IMR-90 (cell line): Measurements from ENCODE around the gene SCAF4. TPM values are rescaled to one million over a fixed set of nuclear protein-coding genes. Genes with fewer than 3 reads are reported as not detected.
A peak's percentile ranks its signal among the peaks of the same experiment; 100 is the strongest.

Source experiments
- ATAC-seq: fragments of 200-7000 bp; cut with Tn5 transposase; 2 replicates; pipeline ENCODE4 v1.9.1; 2020; ENCODE audit warnings: low read depth, mild to moderate bottlenecking, moderate library complexity
- BruUV-seq: library from RNA; stranded (reverse); fragments of 400-500 nt; replicated peaks from 2 replicates; lab custom pipeline; 2021; lab: Mats Ljungman, UMichigan
- CTCF ChIA-PET: fragments of 300-600 bp; formaldehyde crosslinking; extraction: SDS; loops from one replicate; lab custom pipeline; 2021; ENCODE audit warnings: antibody characterized with exemption; lab: Yijun Ruan, JAX
- POLR2A ChIA-PET: fragments of 300-600 bp; sonication (Branson Sonifier 250); formaldehyde crosslinking; loops from one replicate; lab custom pipeline; 2022; ENCODE audit warnings: antibody characterized with exemption; ENCODE audit not compliant: unreplicated experiment; lab: Charles Lee
- DNase-seq: peaks from one replicate; pipeline ENCODE4 v3.0.0; 2013
- H2AFZ ChIP-seq: replicated peaks from 2 replicates; pipeline ENCODE3; 2013; ENCODE audit warnings: low read length, mild to moderate bottlenecking; ENCODE audit not compliant: poor library complexity
- H2AK5ac ChIP-seq: 2 replicates; pipeline ENCODE4 v1.6.1; 2013; ENCODE audit warnings: low read depth, low read length, inconsistent platforms
- H2AK9ac ChIP-seq: replicated peaks from 2 replicates; pipeline ENCODE3; 2013; ENCODE audit warnings: mild to moderate bottlenecking, low read depth, low read length, moderate library complexity; ENCODE audit not compliant: poor library complexity
- H2BK120ac ChIP-seq: 2 replicates; pipeline ENCODE4 v1.6.1; 2013; ENCODE audit warnings: low read depth, low read length, inconsistent platforms
- H2BK15ac ChIP-seq: 3 replicates; pipeline ENCODE4 v1.6.1; 2013; ENCODE audit warnings: low read depth, low read length, inconsistent platforms
- H2BK20ac ChIP-seq: 2 replicates; pipeline ENCODE4 v1.6.1; 2013; ENCODE audit warnings: low read depth, mild to moderate bottlenecking, inconsistent platforms, low read length, moderate library complexity
- H2BK5ac ChIP-seq: 2 replicates; pipeline ENCODE4 v1.6.1; 2013; ENCODE audit warnings: mild to moderate bottlenecking, low read depth, low read length, inconsistent platforms; ENCODE audit not compliant: poor library complexity, severe bottlenecking
- H3K14ac ChIP-seq: replicated peaks from 2 replicates; pipeline ENCODE4 v1.6.1; 2013; ENCODE audit warnings: low read depth, low read length, inconsistent platforms
- H3K18ac ChIP-seq: 2 replicates; pipeline ENCODE4 v1.6.1; 2013; ENCODE audit warnings: low read depth, low read length, control low read depth
- H3K23ac ChIP-seq: 2 replicates; pipeline ENCODE4 v1.6.1; 2013; ENCODE audit warnings: low read depth, low read length, inconsistent platforms
- H3K27ac ChIP-seq: 2 replicates; pipeline ENCODE4 v1.5.1; 2013; ENCODE audit warnings: mild to moderate bottlenecking, control low read depth, low read length; ENCODE audit not compliant: insufficient read depth
- H3K27me3 ChIP-seq: 2 replicates; pipeline ENCODE4 v1.6.1; 2013; ENCODE audit warnings: low read length; ENCODE audit not compliant: control insufficient read depth, insufficient read depth
- H3K36me3 ChIP-seq: 2 replicates; pipeline ENCODE4 v1.6.1; 2013; ENCODE audit warnings: low read length, mixed read lengths; ENCODE audit not compliant: control insufficient read depth, insufficient read depth
- H3K4ac ChIP-seq: 2 replicates; pipeline ENCODE4 v1.6.1; 2013; ENCODE audit warnings: low read depth, low read length, inconsistent platforms
- H3K4me1 ChIP-seq: 2 replicates; pipeline ENCODE4 v1.6.1; 2013; ENCODE audit warnings: low read length, mixed read lengths; ENCODE audit not compliant: control insufficient read depth, insufficient read depth
- H3K4me2 ChIP-seq: 2 replicates; pipeline ENCODE4 v1.6.1; 2013; ENCODE audit warnings: low read depth, mild to moderate bottlenecking, control low read depth, low read length, moderate library complexity
- H3K4me3 ChIP-seq: 2 replicates; pipeline ENCODE4 v1.5.1; 2013; ENCODE audit warnings: low read depth, mild to moderate bottlenecking, control low read depth, low read length, moderate library complexity; ENCODE audit not compliant: insufficient read depth
- H3K56ac ChIP-seq: 2 replicates; pipeline ENCODE4 v1.6.1; 2013; ENCODE audit warnings: low read length, inconsistent platforms; ENCODE audit not compliant: insufficient read depth; ENCODE audit errors: extremely low read depth
- H3K79me1 ChIP-seq, 2 experiments: 2 replicates each; pipeline ENCODE4 v1.6.1; 2013; ENCODE audit warnings: low read length in 2 of 2, inconsistent platforms in 1 of 2, low read depth in 1 of 2
- H3K9ac ChIP-seq: 2 replicates; pipeline ENCODE4 v1.6.1; 2013; ENCODE audit warnings: low read depth, low read length, control low read depth
- H3K9me1 ChIP-seq: 2 replicates; pipeline ENCODE4 v1.6.1; 2013; ENCODE audit warnings: low read length, inconsistent platforms; ENCODE audit not compliant: insufficient read depth
- H3K9me3 ChIP-seq: 2 replicates; pipeline ENCODE4 v1.6.1; 2013; ENCODE audit warnings: low read length; ENCODE audit not compliant: control insufficient read depth, insufficient read depth
- H4K20me1 ChIP-seq: 2 replicates; pipeline ENCODE4 v1.6.1; 2013; ENCODE audit warnings: low read length, inconsistent platforms; ENCODE audit not compliant: insufficient read depth
- H4K5ac ChIP-seq: 2 replicates; pipeline ENCODE4 v1.6.1; 2013; ENCODE audit warnings: mild to moderate bottlenecking, low read depth, low read length, control low read depth
- H4K8ac ChIP-seq, 2 experiments: 2 replicates each; pipeline ENCODE4 v1.6.1; 2013; ENCODE audit warnings: low read depth in 2 of 2, low read length in 2 of 2, control low read depth in 1 of 2, inconsistent platforms in 1 of 2
- H4K91ac ChIP-seq: 2 replicates; pipeline ENCODE4 v1.6.1; 2013; ENCODE audit warnings: low read depth, low read length, inconsistent platforms; ENCODE audit not compliant: insufficient read depth
- FOS ChIP-seq: fragments of 150-350 bp; IDR thresholded peaks from 2 replicates; pipeline ENCODE4 v1.6.1; 2016; ENCODE audit warnings: low read depth, low read length
- MAZ ChIP-seq: IDR thresholded peaks from 2 replicates; pipeline ENCODE4 v1.6.1; 2012; ENCODE audit warnings: low read depth, mild to moderate bottlenecking, low read length, improper control_type of control experiment, moderate library complexity, borderline replicate concordance
- POLR2A ChIP-seq: IDR thresholded peaks from 2 replicates; pipeline ENCODE4 v1.6.1; 2012; ENCODE audit warnings: mild to moderate bottlenecking, low read depth, low read length
- SMC3 ChIP-seq: fragments of 150-350 bp; IDR thresholded peaks from 2 replicates; pipeline ENCODE4 v1.6.1; 2016; ENCODE audit warnings: low read depth, mild to moderate bottlenecking, antibody characterized with exemption, low read length, moderate library complexity
- USF2 ChIP-seq: fragments of 150-350 bp; IDR thresholded peaks from 2 replicates; pipeline ENCODE4 v1.6.1; 2017; ENCODE audit warnings: mild to moderate bottlenecking, antibody characterized with exemption, low read length, low read depth
- WGBS, 2 experiments: methylation state at CpG; one replicate each; pipeline versions ENCODE4 v1.1.5 to v1.1.7; 2013; ENCODE audit warnings: missing lambda C conversion rate in 2 of 2; ENCODE audit not compliant: insufficient read length in 1 of 2; ENCODE audit errors: extremely low coverage in 2 of 2; 5-methylcytosine and 5-hydroxymethylcytosine counted together
- dilution Hi-C: fragments of 300-500 bp; cut with HindIII; formaldehyde crosslinking; loops from one replicate; pipeline ENCODE4 v1.14.3; 2018; ENCODE audit warnings: low sequenced_read_pairs; ENCODE audit not compliant: unreplicated experiment
- in situ Hi-C: fragments of 300-500 bp; cut with MboI; formaldehyde crosslinking; loops from 3 replicates; pipeline ENCODE4 v1.14.3; 2019; ENCODE audit warnings: low sequenced_read_pairs, inconsistent platforms, mixed read lengths
- intact Hi-C: fragments of 100-400 bp; cut with micrococcal nuclease; formaldehyde crosslinking; loops from 2 replicates; pipeline ENCODE4 v1.10.0; 2022
- polyA plus RNA-seq, 3 experiments: library from polyadenylated mRNA; depleted of rRNA; stranded (reverse); fragments of >200 nt; gene quantifications; 2 replicates each; pipeline ENCODE4 v1.2.3, GENCODE V29; 2012; ENCODE audit warnings: low replicate concordance in 1 of 3
- total RNA-seq: library from RNA; depleted of rRNA; stranded (reverse); fragments of >200 nt; gene quantifications from 2 replicates; pipeline ENCODE4 v1.2.3, GENCODE V29; 2012

SCAF4 gene
- total and polyA plus RNA-seq, 2 of the 4 experiments (the other 2 are of a cell fraction) = 2.7 to 12.1 TPM

DNA sequence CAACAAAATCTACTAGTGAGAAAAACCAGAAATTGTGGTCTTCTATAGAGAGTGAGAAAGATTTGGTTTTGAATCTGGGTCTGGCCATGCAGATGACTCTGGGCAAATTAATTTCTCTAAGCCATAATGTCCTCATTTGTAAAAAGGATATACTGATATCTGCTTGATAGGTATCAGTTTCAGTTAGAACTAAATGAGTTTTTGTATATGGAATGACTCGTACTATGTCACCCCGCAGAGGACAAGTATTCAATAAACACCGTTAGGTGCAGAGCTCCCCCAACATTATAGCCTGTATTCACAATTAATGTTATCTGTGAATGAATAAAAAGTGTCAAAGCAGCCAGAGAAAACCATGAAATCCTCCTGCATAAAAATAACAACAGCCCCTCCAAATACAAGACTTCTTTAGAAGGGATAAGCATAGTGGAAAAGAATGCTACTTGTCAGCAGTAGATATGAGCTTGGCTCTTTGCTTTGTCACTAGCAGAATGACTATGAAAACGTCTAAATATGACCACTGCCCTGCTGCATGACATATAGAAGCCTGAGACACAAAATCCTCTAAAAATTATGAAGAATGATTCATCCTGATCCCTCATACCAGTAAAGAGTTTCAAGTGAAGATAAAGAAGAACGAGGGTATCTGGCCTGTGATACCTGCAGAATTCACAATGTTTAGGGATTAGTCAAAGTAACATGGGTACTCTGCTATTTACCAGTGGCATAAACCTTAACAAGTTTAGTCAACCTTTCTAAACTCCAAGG, 17.8 kb downstream of the SCAF4 start:
- Histone ChIP-seq H2AK9ac (no peak overlapping the region), H3K4me1 (peaks cover 9% of the 10 kb centered on the region), H3K23ac (peak overlapping the region; percentile 21; the same call in 1 of the 2 replicates), H4K20me1 (peaks cover 66% of the 10 kb centered on the region), H3K4me3 (no peak overlapping the region), H2AFZ (no peak overlapping the region), H4K91ac (no peak overlapping the region), H2AK5ac (no peak overlapping the region), H2BK20ac (no peak overlapping the region), H4K5ac (no peak overlapping the region), H3K14ac (0 out of 2 replicates have a peak overlapping the region, but pooled peaks have one; percentile 9), H2BK120ac (no peak overlapping the region), H2BK5ac (peak overlapping the region; percentile 60), H3K36me3 (no peaks in the 10 kb centered on the region), H2BK15ac (no peak overlapping the region), H3K9ac (no peak overlapping the region), H3K79me1 (peaks cover 3 to 31% of the 10 kb centered on the region in 2 experiments; a peak in 2 of 4 replicates), H3K9me3 (no peaks in the 10 kb centered on the region), H3K4me2 (peak overlapping the region; percentile 65; the same call in 1 of the 2 replicates), H3K27me3 (no peaks in the 10 kb centered on the region), H3K56ac (no peak overlapping the region), H3K18ac (no peak overlapping the region), H3K4ac (no peak overlapping the region), H3K9me1 (no peaks in the 10 kb centered on the region; the same call in 1 of the 2 replicates), H4K8ac (no peak overlapping the region; a peak in 1 of 4 replicates), H3K27ac (no peak overlapping the region)
- dilution Hi-C loops (no loop called here), intact Hi-C loops (loop anchor here (2.0 kb wide), 1 partner anchor 15 kb away; no protein-coding TSS in a partner anchor), in situ Hi-C loops (no loop called here)
- ATAC-seq (peak; percentile 56), DNase-seq (peak; percentile 45)
- ChIA-PET CTCF (no interaction called here), POLR2A (no interaction called here)
- TF ChIP-seq USF2 (no peak), MAZ (no peak), SMC3 (no peak), POLR2A (no peak), FOS (no peak)
- no CpG with 5 or more reads among the region's 5 CpGs for WGBS, 2 experiments
- BruUV-seq = no TSS peak
